NT2/D1 (cell line): ENCODE results near the gene NAXD.

Experiments used
- SUZ12 ChIP-seq: IDR thresholded peaks from 2 replicates; pipeline ENCODE4 v1.6.1; 2011; ENCODE audit not compliant: insufficient read length, insufficient read depth; ENCODE audit errors: extremely low read depth
- YY1 ChIP-seq: IDR thresholded peaks from 2 replicates; pipeline ENCODE4 v1.6.1; 2011; ENCODE audit not compliant: insufficient read length, insufficient read depth
- ZNF274 ChIP-seq: IDR thresholded peaks from 2 replicates; pipeline ENCODE4 v1.6.1; 2011; ENCODE audit warnings: mild to moderate bottlenecking, low read depth, low read length

- TF ChIP-seq ZNF274: no peak
- TF ChIP-seq YY1: no peak
- no peak for TF ChIP-seq SUZ12
Measured at GRCh38 chr13:110590577-110590976, 24.8 kb upstream of the NAXD start.
